GM21528 (cell line): ENCODE measurements around the gene TTLL1.
"Not testable (repeated sequence)": the region's sequence is repeated elsewhere in the genome, so short reads cannot be mapped to it uniquely, and the experiment has no call there.

ENCODE experiments used
- ATAC-seq: cut with Tn5 transposase; IDR thresholded peaks from one replicate; pipeline ENCODE4 v1.9.1; 2021; ENCODE audit warnings: mild to moderate bottlenecking, moderate library complexity; ENCODE audit not compliant: unreplicated experiment, low FRiP score

TTLL1 gene

GRCh38 chr22:43079742-43080141, 9.4 kb downstream of the TTLL1 start:
- no peak for ATAC-seq

GRCh38 chr22:43078522-43078921, 10.7 kb downstream of the TTLL1 start:
- no peak for ATAC-seq

DNA sequence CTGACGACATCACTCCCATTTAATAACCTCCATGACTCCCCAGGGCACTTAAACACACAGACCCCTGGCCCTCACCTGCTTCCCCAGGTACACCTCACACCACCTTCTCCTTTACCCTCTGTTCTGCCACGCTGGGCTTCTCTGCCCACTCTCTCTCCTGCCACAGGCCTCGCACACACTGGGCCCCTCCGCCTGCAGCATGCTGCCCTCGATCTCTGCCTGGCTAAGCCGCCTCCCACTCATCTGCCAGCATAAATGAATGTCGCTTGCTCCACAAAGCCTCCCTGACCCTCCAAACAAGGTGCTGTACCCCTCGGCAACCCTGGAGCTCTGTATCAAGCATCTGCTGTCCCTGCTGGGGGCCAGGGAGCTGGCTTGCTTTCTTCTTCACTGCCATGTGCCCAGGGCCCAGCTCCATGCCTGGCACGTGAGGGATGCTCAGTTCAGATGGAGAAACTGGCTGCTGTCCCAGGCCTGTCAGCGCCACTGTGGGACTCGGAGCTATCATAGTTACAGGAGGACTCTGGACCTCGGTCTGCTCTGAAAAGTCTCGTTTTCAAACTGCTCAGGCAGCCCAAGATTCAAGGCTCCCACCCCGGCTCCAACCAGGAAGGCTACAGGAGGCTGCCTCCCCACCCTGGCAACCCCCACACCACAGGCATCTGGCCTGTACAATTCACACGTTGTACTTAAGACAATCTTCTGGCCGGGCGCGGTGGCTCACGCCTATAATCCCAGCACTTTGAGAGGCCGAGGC, 11.9 kb downstream of the TTLL1 start:
- ATAC-seq: no peak

GRCh38 chr22:43066844-43067385, 22.3 kb downstream of the TTLL1 start:
- ATAC-seq: no peak

DNA sequence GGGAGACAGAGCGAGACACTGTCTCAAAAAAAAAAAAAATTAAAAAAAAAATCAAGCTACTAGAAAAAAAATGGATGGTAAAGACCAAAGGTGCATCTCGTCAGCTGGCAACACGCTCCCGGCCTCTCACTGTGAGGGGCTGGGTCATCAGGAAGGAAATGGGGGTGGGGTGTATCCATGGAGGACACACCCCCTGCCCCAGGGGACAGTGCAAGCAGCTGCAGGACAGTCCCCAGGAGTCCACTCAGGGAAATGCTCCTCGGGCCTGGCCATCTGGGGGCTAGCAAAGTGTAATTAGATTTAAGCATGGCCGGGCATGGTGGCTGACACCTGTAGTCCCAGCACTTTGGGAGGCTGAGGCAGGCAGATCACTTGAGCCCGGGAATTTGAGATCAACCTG, 23.1 kb downstream of the TTLL1 start:
- no peak for ATAC-seq

GRCh38 chr22:43060183-43060582, 29.0 kb downstream of the TTLL1 start:
- ATAC-seq: no peak

- ATAC-seq: no peak
These were observed 31.6 kb downstream of the TTLL1 start for GRCh38 chr22:43057641-43058040.

DNA sequence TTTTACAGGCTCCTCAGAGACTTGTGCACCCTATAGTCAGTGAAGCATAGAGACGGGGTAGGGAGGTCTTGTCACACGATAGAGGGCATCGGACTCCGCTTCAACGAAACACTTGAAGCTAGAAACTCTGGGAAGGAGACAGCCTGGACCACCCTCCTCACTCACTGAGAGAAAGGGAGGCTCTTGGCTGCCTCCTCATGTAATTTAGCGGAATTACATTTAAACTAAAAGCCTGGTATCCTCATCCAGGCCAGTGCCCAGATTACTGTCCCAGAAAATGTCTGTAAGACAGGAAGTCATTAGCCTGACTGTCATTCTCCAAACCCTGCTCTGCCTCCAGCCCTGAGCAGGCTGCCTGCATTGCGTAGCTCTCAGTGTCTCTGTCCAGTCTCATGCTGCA, 36.0 kb downstream of the TTLL1 start:
- no peak for ATAC-seq

GRCh38 chr22:43050995-43051394, 38.2 kb downstream of the TTLL1 start:
- ATAC-seq: no peak

DNA sequence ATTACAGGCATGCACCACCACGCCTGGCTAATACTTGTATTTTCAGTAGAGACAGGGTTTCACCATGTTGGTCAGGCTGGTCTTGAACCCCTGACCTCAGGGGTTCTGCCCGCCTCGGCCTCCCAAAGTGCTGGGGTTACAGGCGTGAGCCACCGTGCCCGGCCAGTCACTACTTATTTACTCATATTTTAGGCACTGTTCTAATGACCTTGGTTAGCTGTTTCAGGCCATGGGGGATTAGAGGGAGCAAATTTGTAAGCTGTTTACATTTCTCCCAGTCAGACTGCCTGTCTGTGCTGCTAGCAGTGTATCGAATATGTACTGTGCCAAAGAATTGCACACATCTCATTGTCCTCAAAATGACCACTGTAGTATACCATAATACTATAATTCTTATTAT, 41.6 kb downstream of the TTLL1 start:
- ATAC-seq: no peak

DNA sequence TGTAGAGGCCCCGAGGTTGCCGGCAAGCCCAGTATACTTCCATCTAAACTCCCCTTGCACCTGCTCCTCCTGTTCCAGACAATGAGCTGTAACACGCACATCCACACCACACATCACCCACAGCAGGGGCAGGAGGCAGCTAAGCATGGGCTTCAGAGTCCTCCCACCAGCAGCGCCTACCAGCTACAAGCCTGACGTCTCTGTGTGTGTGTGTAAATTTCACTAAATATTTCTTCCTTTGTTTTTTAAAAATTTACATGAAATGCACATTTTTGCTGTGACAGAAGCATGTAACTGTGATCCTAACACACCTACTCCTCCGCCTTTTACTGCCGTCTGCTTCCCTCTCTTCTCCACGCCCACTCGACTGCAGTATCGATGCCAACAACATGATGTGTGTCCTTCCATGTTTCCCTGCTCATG, 44.9 kb downstream of the TTLL1 start:
- no peak for ATAC-seq

DNA sequence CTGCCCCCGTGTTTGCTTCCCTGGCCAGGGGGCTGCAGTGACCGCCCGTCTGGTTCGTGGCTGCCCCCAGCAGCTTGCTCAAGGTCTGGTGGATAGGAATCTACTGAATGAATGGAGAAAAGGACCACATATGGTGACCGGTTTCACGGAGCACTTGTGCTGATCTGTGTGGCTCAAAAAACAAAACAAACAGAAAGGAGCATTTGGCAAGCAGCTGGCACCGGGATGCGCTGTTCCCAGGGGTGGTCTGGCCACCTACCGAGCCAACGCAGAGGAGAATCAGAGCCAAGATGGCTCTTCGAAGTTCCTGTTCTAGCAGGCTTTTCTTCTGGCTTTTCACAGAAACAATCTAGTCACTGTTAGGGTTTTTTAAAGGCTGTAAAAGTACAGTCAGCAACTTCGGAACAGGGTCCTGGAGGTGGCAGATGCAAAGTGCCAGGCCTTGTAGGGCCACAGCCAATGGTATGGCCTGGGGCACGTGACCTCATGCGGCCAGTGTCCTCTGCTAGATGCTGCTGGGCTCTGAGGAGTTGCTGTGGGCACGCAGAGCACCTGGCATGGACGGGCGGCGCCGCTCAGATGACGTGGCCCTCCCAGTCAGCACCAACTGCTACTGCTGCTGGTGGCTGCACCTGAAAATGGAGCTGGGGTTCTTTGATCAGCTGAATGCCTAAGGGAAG, 47.0 kb downstream of the TTLL1 start:
- ATAC-seq: no peak

- no peak for ATAC-seq
These were observed 49.4 kb downstream of the TTLL1 start for GRCh38 chr22:43039800-43040199.

GRCh38 chr22:43038325-43038724, 50.9 kb downstream of the TTLL1 start:
- ATAC-seq: no peak

- ATAC-seq: no peak
These were observed 52.8 kb downstream of the TTLL1 start for GRCh38 chr22:43036282-43036829.

GRCh38 chr22:43035250-43035649, 53.9 kb downstream of the TTLL1 start:
- ATAC-seq: no peak

- no peak for ATAC-seq
These were observed 57.6 kb downstream of the TTLL1 start for GRCh38 chr22:43031617-43032016.

GRCh38 chr22:43018615-43019014, 70.6 kb downstream of the TTLL1 start:
- ATAC-seq: no peak

GRCh38 chr22:43017525-43018460, 71.4 kb downstream of the TTLL1 start:
- no peak for ATAC-seq

GRCh38 chr22:43016150-43016549, 73.0 kb downstream of the TTLL1 start:
- ATAC-seq: not testable (repeated sequence)

DNA sequence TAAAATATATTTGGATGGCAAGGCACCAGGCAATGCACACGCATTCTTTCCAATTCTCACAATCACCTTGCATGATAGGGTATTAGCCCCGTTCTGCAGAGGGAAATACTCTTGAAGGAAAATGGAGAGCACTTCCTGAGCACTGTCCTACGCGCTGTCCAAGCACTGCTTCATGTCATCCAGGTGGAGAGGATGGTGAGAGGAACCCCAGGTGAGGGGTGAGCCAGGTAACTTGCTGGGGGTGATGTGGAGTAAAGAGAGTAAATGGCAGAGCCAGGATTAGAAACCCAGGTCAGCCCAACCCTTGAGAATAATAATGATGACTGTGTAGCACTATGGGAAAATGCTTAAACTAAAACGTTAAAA, 73.5 kb downstream of the TTLL1 start:
- no peak for ATAC-seq
